Stimulated activated CD4-positive, alpha-beta T cell treated with anti-CD3 and anti-CD28 coated beads, TNF-alpha, amount 100 ng/mL, for 48 hours (primary cell): ENCODE results near the gene PRAMEF13.
A peak's percentile ranks its signal among the peaks of the same experiment; 100 is the strongest.
"Not testable (repeated sequence)": the region's sequence is repeated elsewhere in the genome, so short reads cannot be mapped to it uniquely, and the experiment has no call there.

ENCODE experiments used
- DNase-seq, 3 donors: peaks; one replicate each; pipeline ENCODE4 v3.0.0-alpha.2; 2020; ENCODE audit warnings: low read depth in 3 of 3

PRAMEF13 gene, protein sequence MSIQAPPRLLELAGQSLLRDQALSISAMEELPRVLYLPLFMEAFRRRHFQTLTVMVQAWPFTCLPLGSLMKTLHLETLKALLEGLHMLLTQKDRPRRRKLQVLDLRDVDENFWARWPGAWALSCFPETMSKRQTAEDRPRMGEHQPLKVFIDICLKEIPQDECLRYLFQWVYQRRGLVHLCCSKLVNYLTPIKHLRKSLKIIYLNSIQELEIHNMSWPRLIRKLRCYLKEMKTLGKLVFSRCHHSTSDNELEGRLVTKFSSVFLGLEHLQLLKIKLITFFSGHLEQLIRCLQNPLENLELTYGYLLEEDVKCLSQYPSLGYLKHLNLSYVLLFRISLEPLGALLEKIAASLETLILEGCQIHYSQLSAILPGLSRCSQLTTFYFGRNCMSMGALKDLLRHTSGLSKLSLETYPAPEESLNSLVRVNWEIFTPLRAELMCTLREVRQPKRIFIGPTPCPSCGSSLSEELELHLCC

DNA sequence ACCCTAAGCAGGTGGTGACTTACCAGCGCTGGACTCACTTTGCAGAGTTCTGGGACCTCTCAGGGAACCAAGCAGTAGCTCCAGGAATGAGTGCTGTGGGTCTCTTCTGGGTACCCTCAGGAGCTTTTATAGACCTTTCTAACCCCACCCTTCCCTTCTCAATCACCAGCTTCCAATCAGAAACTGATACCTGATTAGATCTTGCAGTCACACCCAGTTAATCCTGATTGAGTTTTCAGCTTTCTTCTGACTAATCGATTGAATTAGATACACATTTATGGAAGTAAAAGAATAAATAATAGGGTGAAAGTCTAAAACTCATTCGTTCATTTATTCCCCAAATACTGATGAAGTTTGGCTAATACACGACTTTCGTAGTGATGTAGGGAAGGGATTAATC, at the start of gene PRAMEF13:
Gene PRAMEF13, minus strand, starts transcription at position 101 of the 400 bp plus-strand sequence. CDS start 1,820 bp downstream, outside the sequence.
- DNase-seq, result not testable (repeated sequence)

DNA sequence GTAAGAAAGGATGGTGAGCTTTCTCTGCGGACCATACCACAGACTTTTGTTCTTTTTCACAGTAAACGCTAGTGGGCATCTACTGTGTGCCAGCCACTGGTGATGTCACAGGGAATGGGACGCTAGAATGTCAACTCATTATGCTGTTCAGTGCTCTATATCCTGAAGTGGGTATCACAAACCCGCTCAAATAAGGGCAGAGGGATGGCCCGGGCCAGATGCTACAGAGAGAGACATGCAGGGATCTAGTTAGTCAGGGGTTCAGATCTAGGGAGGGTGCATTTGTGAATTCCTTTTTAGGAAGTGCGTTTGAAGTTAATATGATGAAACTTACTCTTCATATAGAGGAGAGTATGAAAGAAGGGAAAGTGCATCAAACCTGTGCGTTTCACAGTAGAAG, 45.9 kb upstream of the PRAMEF13 start:
- DNase-seq, result not testable (repeated sequence)

DNA sequence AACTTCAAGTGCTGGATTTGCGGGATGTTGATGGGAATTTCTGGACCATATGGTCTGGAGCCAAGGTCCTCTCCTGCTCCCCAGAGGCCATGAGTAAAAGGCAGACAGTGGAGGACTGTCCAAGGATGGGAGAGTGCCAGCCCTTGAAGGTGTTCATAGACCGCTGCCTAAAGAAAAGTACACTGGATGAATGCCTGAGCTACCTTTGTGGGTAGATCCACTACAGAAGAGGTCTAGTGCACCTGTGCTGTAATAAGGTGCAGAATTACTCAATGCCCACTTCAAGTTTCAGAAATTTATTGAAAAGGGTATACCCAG, 45.3 kb upstream of the PRAMEF13 start:
- not testable (repeated sequence) for DNase-seq

DNA sequence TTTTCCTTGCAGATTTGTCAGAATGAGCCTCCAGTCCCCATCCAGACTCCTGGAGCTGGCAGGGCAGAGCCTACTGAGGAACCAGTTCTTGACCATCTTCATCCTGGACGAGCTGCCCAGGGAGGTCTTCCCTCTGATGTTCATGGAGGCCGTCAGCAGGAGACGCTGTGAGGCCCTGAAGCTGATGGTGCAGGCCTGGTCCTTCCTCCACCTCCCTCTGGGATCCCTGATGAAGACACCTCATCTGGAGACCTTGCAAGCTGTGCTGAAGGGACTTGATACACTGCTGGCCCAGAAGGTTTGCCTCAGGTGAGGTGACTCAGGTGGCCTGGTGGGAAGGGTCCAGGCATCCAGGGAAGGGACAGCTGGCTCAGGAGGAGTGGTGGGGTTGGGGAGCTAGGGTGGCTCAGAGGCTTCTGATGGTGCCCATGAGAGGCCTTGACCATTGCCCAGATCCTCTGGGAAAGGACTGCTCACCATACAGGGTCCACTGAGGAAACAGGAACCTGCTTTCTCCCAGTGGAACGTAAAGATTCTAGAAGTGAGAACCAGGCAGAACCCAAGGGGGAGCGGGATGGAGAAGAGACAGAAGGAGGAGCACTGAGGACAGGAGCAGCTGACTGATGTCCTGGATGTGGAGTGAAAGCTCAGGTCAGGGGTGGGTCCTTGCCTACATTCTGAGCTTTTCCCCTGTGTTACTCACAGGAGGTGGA, 44.8 kb upstream of the PRAMEF13 start:
- not testable (repeated sequence) for DNase-seq

DNA sequence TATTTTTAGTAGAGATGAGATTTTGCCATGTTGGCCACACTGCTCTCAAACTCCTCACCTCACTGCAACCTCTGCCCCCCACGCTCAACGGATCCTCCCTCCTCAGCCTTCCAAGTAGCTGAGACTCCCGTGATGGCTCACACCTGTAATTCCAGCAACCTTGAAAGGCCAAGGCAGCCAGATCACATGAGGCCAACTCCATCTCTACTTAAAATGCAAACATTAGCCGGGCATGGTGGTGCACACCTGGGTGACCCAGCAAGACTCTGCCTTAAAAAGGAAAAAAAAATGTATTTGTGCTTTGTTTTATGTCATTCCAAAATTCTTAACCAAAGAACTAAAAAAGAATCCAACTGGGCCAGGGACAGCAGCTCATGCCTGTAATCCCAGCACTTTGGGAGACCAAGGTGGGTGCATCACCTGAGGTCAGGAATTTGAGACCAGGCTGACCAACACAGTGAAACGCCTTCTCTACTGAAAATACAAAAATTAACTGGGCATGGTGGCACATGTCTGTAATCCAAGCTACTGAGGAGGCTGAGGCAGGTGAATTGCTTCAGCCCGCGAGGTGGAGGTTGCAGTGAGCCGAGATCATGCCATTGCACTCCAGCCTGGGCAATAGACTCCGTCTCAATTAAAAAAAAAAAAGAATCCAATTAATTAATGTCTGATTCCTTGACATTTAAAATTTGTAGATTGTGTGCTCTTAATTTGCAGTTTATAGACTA, 42.5 kb upstream of the PRAMEF13 start:
- DNase-seq, result not testable (repeated sequence)

DNA sequence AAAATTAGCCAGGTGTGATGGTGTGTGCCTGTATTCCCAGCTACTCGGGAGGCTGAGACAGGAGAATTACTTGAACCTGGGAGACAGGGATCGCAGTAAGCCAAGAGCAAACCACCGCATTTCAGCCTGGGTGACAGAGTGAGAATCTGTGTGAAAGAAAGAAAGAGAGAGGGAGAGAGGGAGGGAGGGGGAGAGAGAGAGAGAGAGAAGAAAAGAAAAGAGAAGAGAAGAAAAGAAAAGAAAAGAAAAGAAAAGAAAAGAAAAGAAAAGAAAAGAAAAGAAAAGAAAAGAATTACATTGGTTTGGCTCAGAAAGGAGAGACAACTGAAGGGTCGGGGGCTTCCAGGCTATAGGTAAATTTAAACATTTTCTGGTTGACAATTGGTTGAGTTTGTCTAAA, 38.4 kb upstream of the PRAMEF13 start:
- DNase-seq, result not testable (repeated sequence)

DNA sequence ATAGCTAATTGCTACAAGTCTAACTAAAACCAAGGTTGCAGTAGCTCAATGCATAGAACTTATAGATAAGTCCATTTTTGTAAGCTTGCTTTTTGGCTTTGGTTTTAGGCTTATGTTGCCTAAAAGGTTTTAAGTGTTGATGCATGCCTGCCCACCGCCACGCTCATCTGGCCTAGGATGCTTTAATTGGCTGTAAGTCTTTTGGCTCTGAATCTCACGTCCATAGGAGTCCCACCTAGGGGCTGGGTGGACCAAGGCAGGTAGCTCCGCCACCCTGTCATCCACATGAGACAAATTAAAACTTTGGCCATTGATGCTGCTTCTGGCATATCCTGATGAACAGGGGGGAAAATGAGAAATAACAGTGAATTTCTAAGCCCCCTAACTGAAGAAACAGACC, 36.4 kb upstream of the PRAMEF13 start:
- DNase-seq, result not testable (repeated sequence)

DNA sequence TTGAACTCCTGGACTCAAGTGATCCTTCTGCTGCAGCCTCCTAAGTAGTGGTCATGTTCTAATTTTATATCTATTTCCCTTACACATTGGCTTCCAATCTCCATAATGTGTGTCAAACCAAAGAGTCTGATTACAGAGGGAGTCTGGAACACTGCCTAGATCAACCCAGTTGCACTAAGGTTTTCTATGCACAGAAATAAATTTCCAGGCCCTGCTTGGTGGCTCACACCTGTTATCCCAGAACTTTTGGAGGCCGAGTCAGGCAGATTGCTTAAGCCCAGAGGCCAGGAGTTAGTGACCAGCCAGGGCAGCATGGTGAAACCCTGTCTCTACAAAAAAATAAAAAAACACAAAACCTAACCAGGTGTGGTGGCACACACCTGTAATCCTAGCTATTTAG, 32.8 kb upstream of the PRAMEF13 start:
- not testable (repeated sequence) for DNase-seq

DNA sequence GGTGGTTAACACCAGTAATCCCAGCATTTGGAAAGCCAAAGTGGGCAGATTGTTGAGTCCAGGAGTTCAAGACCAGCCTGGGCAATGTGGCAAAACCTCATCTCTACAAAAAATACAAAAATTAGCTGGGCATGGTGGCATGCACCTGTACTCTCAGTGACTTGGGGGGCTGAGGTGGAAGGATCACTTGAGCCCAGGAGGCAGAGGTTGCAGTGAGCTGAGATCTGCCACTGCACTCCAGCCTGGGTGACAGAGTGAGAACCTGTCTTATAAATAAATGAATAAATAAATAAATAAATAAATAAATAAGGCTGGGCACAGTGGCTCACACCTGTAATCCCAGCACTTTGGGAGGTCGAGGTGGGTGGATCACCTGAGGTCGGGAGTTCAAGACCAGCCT, 30.8 kb upstream of the PRAMEF13 start:
- not testable (repeated sequence) for DNase-seq

DNA sequence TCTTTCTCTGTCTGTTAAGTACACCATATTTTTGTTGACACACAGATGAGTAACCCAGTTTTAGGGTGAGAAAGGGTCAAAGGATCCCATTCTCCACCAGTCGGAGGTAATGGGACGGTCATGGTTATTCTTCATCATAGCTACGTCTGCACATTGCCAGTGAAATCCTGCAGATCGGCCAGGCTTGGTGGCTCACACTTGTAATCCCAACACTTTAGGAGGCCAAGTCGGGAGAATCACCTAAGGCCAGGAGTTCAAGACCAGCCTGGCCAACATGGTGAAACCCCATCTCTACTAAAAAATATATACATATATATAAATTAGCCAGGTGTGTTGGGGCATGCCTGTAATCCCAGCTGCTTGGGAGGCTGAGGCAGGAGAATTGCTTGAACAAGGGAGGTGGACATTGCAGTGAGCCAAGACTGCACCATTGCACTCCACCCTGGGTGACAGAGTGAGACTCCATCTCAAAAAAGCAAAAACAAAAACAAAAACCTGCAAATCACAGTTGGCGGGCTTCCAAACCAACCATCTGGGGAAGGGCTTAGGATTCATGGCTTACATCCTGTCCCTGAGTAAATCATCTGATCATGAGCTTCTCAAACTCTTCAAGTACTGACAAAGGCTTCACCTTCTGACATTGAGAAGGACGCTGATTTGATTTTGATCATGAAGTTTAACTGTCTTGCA, 30.0 kb upstream of the PRAMEF13 start:
- not testable (repeated sequence) for DNase-seq

DNA sequence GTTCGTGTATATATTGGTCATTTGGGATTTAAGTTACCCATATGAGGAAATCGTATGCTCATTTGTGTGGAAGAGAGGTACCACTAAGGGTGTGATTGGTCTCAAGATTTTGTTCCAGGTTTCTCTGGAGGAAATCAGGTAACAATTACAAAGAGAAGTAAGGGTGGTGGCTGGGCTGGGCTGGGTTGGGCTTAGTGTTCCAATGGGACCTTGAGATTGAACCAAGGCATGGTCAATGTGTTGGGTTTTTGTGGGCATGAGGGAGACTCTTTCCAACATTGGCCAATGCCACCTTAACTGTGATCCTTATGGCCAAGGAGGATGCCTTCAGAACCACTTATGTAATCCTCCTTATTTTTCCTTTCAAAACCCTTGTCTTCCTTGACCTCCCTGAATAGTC, 29.4 kb upstream of the PRAMEF13 start:
- DNase-seq, result not testable (repeated sequence)

DNA sequence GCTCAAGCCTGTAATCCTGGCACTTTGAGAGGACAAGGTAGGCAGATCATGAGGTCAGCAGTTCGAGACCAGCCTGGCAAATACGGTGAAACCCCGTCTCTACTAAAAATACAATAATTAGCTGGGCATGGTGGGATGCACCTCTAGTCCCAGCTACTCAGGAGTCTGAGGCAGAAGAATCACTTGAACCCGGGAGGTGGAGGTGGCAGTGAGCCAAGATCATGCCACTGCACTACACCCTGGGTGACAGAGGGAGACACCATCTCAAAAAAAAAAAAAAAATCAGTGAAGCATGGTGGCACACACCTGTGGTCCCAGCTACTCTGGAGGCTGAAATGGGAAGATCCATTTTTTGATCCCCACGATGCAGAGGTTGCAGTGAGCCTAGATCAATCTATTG, 28.9 kb upstream of the PRAMEF13 start:
- DNase-seq, result not testable (repeated sequence)

DNA sequence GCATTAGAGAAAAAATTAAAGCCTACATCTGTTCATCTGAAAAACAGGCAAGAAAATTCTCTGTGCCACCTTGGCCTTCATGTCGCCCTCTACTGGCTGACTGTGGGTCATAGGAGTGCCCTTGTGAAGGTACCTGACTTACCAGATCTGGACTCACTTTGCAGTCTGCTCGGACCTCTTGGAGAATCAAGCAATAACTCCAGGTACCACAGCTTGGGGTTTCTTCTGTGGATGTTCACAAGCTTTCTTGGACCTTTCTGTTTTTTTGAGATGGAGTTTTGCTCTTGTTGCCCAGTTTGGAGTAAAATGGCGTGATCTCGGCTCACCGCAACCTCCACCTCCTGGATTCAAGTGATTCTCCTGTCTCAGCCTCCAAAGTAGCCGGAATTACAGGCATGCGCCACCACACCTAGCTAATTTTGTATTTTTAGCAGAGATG, 27.2 kb upstream of the PRAMEF13 start:
- peak in 2 of 3 donors; percentile 27 to 30 for DNase-seq

DNA sequence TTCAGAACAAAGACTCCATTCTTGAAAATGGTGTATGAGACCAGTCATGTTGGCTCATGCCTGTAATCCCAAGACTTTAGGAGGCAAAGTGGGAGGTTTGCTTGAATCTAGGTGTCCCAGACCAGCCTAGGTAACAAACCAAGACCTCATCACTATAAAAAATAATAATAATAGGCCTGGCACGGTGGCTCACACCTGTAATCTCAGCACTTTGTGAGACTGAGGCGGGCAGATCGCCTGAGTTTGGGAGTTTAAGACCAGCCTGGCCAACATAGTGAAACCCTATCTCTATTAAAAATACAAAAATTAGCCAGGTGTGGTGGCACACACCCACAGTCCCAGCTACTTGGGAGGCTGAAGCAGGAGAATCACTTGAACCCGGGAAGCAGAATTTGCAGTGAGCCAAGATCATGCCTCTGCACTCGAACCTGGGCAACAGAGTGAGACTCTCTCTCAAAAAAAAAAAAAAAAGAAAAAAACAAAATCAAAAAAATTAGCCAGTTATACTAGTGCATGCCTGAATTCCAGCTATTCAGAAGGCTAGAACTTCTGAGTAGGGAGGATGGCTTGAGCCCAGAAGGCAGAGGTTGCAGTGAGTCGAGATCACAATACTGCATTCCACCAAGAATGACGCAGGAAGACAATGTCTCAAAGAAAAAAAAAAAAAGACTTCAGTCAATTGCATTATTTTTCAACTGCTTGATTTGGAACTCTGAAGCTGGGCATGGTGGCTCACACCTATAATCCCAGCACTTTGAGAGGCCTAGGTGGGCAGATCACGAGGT, 26.3 kb upstream of the PRAMEF13 start:
- DNase-seq, result not testable (repeated sequence)

DNA sequence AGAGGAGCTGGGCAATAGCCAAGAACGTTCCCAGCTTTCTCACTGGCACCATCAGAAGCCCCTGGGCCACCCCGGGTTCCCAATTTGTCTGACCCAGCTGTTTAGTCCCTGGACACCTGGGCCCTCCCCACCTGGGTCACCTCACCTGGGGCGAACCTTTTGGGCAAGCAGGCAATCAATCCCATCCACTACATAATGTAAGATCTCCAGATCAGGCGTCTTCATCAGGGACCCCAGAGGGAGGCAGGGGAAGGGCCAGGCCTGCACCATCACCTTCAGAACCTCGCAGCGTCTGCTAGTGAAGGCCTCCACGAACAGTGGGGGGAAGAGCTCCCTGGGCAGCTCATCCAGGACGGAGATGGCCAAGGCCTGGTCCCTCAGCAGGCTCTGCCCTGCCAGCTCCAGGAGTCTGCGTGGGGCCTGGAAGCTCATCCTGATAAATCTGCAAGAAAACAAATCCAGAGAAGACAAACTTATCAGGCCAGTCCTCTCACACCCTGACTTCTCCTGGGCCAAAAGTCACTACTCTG, 24.5 kb upstream of the PRAMEF13 start, which contains the start of gene PRAMEF18:
Gene PRAMEF18, minus strand, starts transcription at position 480 of the 530 bp plus-strand sequence. Its CDS starts 48 bp downstream, at position 432.
- not testable (repeated sequence) for DNase-seq

DNA sequence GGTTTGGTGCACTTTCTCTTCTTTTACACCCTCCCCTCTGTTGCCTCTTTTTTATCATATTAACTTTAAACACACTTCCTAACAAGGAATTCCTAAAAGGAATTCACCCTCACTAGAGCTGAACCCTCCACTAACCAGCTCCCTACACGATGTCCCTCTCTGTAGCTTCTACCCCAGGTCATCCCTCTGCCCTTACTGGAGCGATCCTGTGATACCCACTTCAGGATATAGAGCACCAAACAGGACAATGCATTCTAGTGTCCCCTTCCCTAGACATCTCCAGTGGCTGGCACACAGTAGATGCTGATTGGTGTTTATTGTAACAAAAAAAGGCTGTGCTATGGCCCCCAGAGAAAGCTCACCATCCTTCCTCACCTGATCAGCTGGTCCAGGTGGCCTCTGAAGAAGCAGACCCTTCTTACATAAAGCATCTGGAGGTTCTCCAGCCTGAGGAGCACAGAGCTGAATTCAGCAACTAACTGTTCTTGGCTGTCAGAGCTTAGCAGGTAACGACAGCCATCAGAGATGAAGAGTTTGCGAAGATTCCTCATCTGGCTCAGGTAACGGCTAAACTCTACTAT, 23.4 kb upstream of the PRAMEF13 start:
- DNase-seq, result no peak

DNA sequence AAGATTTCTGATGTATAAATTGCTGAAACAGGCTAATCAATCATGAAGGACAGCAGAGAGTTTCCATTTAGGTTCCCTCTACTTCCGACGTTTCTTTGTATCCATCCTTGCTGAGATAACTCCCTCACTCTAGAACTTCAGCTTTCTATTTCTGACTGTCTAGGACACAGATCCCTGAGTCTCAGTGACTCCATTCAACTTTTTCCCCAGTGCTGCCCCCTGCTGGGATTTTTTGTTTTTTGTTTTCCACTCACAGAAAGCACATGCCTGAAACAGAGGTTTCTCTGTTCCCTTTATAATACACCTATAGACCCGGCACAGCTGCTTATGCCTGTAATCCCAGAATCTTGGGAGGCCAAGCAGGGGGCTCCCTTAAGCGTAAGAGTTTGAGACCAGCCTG, 21.6 kb upstream of the PRAMEF13 start:
- not testable (repeated sequence) for DNase-seq

DNA sequence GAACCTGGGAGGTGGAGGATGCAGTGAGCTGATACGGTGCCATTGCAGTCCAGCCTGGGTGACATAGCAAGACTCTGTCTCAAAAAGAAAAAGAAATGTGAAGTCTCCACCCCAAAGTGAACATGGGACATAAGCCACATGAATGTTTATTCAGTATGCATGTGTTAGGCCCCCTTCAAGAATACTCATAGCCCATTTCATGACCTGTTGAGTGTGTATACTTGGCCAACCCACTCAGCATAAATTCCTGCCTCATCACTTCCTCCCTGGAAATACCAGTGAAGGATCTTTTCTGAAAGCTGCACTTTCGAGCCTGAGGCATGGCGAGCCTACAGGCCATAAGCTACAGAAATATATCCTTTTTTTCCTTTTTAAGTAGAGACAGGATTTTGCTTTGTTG, 18.0 kb upstream of the PRAMEF13 start:
- DNase-seq, result not testable (repeated sequence)

DNA sequence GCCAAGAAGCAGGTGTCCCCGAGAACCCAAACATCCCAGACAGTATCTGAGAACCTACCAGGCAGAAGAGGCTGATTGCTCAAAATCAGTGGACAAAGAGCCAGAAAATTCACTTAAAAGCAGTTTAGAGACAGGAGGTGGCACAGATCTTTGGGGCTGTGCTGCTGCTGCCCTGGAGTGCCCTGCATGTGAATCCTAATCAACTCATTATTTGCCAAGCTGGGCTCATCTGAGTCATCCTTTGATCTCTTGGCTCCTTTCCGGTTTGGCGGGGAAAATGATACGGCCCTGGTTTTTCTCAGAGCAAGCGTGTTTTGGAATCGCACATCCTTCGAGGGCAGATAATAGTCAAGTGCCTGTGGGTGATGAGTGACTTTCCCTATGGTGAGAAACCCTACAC, 15.4 kb upstream of the PRAMEF13 start:
- DNase-seq, result not testable (repeated sequence)

DNA sequence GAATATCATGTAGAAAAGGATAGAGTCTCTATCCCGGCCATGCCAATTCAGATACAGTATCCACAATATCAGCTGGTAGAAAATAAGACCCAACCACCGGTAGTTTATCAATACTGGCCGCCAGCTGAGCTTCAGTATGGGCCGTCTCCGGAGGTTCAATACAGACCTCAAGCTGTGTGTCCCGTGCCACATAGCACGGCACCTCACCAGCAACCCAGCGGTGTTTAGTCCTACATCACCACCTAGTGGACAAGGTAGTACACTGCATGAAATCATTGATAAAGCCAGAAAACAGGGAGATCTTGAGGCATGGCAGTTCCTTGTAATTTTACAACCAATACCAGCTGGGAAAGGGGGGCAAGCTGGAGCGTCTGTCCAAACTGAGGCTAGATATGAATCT, 7.5 kb upstream of the PRAMEF13 start:
- DNase-seq, result not testable (repeated sequence)
